ENCODE data around the gene TMEM232. TPM values are rescaled to one million over a fixed set of nuclear protein-coding genes. Genes with fewer than 3 reads are reported as not detected.

Gene TMEM232
- total and polyA plus RNA-seq, 2 donors = 2.0 to 2.3 TPM

DNA sequence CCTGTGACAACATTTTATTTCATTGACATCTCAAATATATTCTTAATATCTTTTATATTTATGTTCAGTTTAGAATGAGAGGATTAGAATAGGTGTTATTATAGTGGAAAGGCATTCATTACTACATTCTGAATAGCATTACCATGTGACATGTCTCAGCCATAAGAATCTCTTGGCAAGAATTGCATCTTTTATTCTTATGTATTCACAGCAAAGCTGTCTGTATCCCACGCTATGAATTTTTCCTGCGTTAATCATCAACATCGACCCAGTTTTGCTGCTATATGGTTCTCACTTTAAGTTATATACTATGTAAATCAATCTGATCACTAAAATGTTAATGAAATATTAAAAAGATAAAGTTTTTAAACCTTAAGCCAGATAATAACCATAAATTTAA lies 248.6 kb downstream of the TMEM232 start:
- DNase-seq (ENCODE audit: low read depth in 6 of 9, low spot score in 9 of 9) = no peak
- no peaks in the 10 kb centered on the region for H3K36me3 ChIP-seq (ENCODE audit: control insufficient read depth in 2 of 2, insufficient read depth in 2 of 2, low read length in 1 of 2)
- 95% methylated on average over 3 of the region's 3 CpGs for WGBS
- no peak overlapping the region for H3K4me3 ChIP-seq (ENCODE audit: low read length in 2 of 2)
- peaks cover 0 to 2% of the 10 kb centered on the region in 2 donors for H3K9me3 ChIP-seq (ENCODE audit: control insufficient read depth in 2 of 2, insufficient read depth in 1 of 2, low read length in 1 of 2)
- H3K27ac ChIP-seq (ENCODE audit: low read depth in 1 of 2, low read length in 1 of 2) = no peak overlapping the region
- no peaks in the 10 kb centered on the region for H3K4me1 ChIP-seq (ENCODE audit: control insufficient read depth in 2 of 2, insufficient read depth in 2 of 2, low read length in 2 of 2)
- H3K27me3 ChIP-seq (ENCODE audit: control insufficient read depth in 2 of 2, insufficient read depth in 1 of 2, low read length in 1 of 2) = no peaks in the 10 kb centered on the region

DNA sequence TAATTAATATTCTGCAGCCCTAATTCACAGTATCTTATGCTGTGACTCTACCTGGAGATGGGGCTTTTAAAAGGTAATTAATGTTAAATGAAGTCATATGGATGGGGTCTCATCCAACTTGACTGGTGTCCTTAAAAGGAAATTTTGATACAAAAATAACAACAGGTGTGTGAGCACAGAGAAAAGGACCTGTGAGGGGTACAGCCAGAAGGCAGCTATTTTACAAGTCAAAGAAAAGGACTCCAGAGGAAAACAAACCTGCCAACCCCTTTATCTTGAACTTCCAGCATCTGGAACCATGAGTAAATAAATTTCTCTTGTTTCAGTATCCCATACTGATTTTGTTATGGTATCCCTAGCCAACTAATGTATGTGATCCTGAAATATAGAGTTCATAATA lies 250.3 kb downstream of the TMEM232 start:
- Histone ChIP-seq H3K9me3 (ENCODE audit: control insufficient read depth in 2 of 2, insufficient read depth in 1 of 2, low read length in 1 of 2) (no peaks in the 10 kb centered on the region), H3K27me3 (ENCODE audit: control insufficient read depth in 2 of 2, insufficient read depth in 1 of 2, low read length in 1 of 2) (no peaks in the 10 kb centered on the region), H3K4me1 (ENCODE audit: control insufficient read depth in 2 of 2, insufficient read depth in 2 of 2, low read length in 2 of 2) (no peaks in the 10 kb centered on the region), H3K36me3 (ENCODE audit: control insufficient read depth in 2 of 2, insufficient read depth in 2 of 2, low read length in 1 of 2) (no peaks in the 10 kb centered on the region), H3K4me3 (ENCODE audit: low read length in 2 of 2) (no peak overlapping the region), H3K27ac (ENCODE audit: low read depth in 1 of 2, low read length in 1 of 2) (no peak overlapping the region)
- no peak for DNase-seq (ENCODE audit: low read depth in 6 of 9, low spot score in 9 of 9)

DNA sequence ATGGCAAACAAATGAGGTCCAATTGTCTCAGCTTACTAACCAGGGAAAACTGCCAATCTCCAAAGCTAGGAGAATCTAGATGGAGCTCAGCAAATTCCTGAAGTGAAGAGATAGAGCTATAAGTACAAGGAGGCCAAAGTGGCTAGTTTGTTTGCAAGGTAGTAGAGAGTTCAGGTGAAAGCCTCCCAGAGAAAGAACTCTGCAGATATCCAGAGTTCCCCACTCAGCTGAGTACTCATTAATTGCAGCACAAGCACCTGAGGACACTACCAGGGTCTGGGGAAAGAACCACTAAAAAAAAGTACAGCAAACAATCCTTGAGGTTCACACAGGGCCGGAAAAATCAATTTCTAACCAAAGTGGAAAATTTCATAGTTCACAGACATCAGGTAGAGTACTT lies 250.9 kb downstream of the TMEM232 start:
- Histone ChIP-seq H3K4me3 (ENCODE audit: low read length in 2 of 2) (no peak overlapping the region), H3K36me3 (ENCODE audit: control insufficient read depth in 2 of 2, insufficient read depth in 2 of 2, low read length in 1 of 2) (no peaks in the 10 kb centered on the region), H3K9me3 (ENCODE audit: control insufficient read depth in 2 of 2, insufficient read depth in 1 of 2, low read length in 1 of 2) (no peaks in the 10 kb centered on the region), H3K27me3 (ENCODE audit: control insufficient read depth in 2 of 2, insufficient read depth in 1 of 2, low read length in 1 of 2) (no peaks in the 10 kb centered on the region), H3K4me1 (ENCODE audit: control insufficient read depth in 2 of 2, insufficient read depth in 2 of 2, low read length in 2 of 2) (no peaks in the 10 kb centered on the region), H3K27ac (ENCODE audit: low read depth in 1 of 2, low read length in 1 of 2) (no peak overlapping the region)
- 93% methylated on average over 1 of the region's 1 CpG for WGBS
- DNase-seq (ENCODE audit: low read depth in 6 of 9, low spot score in 9 of 9) = no peak

DNA sequence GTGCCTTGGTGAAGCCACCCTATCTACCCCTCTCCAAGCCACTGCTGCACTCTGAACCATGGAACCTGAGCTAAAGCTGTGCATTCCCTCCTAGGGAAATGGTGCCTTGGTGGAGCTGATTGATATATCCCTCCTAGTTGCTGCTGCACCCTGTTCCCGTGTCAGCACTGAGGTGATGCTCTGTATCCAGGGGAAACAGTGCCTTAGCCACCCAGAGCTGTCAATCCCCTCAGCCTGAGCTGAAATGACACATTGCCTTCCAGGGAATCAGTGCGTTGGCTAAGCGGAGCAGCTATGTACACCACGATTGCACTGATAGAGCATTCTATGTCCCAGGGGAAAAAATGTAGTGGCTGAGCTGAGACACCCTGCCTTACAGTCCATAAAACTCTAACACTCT lies 257.0 kb downstream of the TMEM232 start:
- no peaks in the 10 kb centered on the region for H3K9me3 ChIP-seq (ENCODE audit: control insufficient read depth in 2 of 2, insufficient read depth in 1 of 2, low read length in 1 of 2)
- H3K4me3 ChIP-seq (ENCODE audit: low read length in 2 of 2) = no peak overlapping the region
- 97% methylated on average over 4 of the region's 4 CpGs for WGBS
- H3K36me3 ChIP-seq (ENCODE audit: control insufficient read depth in 2 of 2, insufficient read depth in 2 of 2, low read length in 1 of 2) = no peaks in the 10 kb centered on the region
- DNase-seq (ENCODE audit: low read depth in 6 of 9, low spot score in 9 of 9) = no peak
- no peaks in the 10 kb centered on the region for H3K4me1 ChIP-seq (ENCODE audit: control insufficient read depth in 2 of 2, insufficient read depth in 2 of 2, low read length in 2 of 2)
- no peaks in the 10 kb centered on the region for H3K27me3 ChIP-seq (ENCODE audit: control insufficient read depth in 2 of 2, insufficient read depth in 1 of 2, low read length in 1 of 2)
- H3K27ac ChIP-seq (ENCODE audit: low read depth in 1 of 2, low read length in 1 of 2) = no peak overlapping the region

DNA sequence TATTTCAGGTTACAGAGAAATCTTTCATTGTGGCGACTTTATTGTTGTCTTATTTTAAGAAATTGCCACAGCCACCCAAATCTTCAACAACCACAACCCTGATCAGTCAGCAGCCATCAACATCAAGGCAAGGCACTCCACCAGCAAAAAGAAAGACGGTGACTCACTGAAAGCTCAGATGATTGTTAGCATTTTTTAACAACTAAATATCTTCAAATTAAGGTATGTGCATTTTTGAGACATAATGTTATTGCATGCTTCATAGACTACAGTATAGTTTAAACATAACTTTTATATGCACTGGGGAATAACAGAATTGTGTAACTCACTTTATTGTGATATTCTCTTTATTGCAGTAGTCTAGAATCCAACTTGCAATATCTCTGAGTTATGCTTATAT lies 263.4 kb downstream of the TMEM232 start:
- H3K4me1 ChIP-seq (ENCODE audit: control insufficient read depth in 2 of 2, insufficient read depth in 2 of 2, low read length in 2 of 2) = no peaks in the 10 kb centered on the region
- no peaks in the 10 kb centered on the region for H3K36me3 ChIP-seq (ENCODE audit: control insufficient read depth in 2 of 2, insufficient read depth in 2 of 2, low read length in 1 of 2)
- DNase-seq (ENCODE audit: low read depth in 6 of 9, low spot score in 9 of 9) = no peak
- no peak overlapping the region for H3K4me3 ChIP-seq (ENCODE audit: low read length in 2 of 2)
- no peaks in the 10 kb centered on the region for H3K9me3 ChIP-seq (ENCODE audit: control insufficient read depth in 2 of 2, insufficient read depth in 1 of 2, low read length in 1 of 2)
- 93% methylated on average over 2 of the region's 2 CpGs for WGBS
- no peaks in the 10 kb centered on the region for H3K27me3 ChIP-seq (ENCODE audit: control insufficient read depth in 2 of 2, insufficient read depth in 1 of 2, low read length in 1 of 2)
- no peak overlapping the region for H3K27ac ChIP-seq (ENCODE audit: low read depth in 1 of 2, low read length in 1 of 2)

DNA sequence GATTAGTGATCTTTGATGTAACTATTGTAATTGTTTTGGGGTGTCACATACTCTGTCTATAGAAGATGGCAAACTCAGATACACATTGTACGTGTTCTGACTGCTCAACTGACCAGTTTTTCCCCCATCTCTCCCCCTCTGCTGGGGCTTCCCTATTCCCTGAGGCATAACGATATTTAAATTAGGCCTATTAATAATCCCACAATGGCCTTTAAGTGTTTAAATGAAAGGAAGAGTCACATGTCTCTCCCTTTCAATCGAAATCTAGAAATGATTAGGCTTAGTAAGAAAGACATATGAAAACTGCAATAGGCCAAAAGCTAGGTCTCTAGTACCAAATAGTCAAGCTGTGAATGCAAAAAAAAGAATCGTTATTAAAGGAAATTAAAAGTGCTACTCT lies 265.6 kb downstream of the TMEM232 start:
- whole genome bisulfite sequencing = 93% methylated on average over 4 of the region's 4 CpGs
- H3K36me3 ChIP-seq (ENCODE audit: control insufficient read depth in 2 of 2, insufficient read depth in 2 of 2, low read length in 1 of 2) = no peaks in the 10 kb centered on the region

DNA sequence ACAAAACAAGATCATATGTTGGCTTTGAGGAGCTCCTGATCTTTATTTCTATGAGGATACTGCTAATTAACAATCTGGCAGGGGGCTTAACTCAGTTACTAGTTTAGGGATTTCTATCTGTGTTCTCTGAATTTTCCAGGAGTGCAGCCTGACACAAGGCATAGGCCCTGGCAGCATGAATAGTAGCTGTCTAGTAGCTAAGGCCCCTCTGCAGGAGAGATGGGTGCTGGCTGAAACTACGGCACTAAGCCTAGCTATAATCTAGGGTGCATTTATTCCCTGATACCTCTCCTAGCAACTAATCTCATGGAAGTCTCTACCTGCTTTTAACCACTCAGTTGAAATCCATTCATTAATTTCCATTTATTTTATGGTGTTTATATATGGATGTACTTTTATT lies 268.2 kb downstream of the TMEM232 start:
- Histone ChIP-seq H3K27ac (ENCODE audit: low read depth in 1 of 2, low read length in 1 of 2) (no peak overlapping the region), H3K4me1 (ENCODE audit: control insufficient read depth in 2 of 2, insufficient read depth in 2 of 2, low read length in 2 of 2) (no peaks in the 10 kb centered on the region), H3K4me3 (ENCODE audit: low read length in 2 of 2) (no peak overlapping the region), H3K27me3 (ENCODE audit: control insufficient read depth in 2 of 2, insufficient read depth in 1 of 2, low read length in 1 of 2) (no peaks in the 10 kb centered on the region), H3K9me3 (ENCODE audit: control insufficient read depth in 2 of 2, insufficient read depth in 1 of 2, low read length in 1 of 2) (no peaks in the 10 kb centered on the region), H3K36me3 (ENCODE audit: control insufficient read depth in 2 of 2, insufficient read depth in 2 of 2, low read length in 1 of 2) (no peaks in the 10 kb centered on the region)
- DNase-seq (ENCODE audit: low read depth in 6 of 9, low spot score in 9 of 9) = no peak
- WGBS = 97% methylated on average over 1 of the region's 1 CpG

More for the DNA sequence above, 265.6 kb downstream of the TMEM232 start:
- Histone ChIP-seq H3K4me1 (ENCODE audit: control insufficient read depth in 2 of 2, insufficient read depth in 2 of 2, low read length in 2 of 2) (no peaks in the 10 kb centered on the region), H3K9me3 (ENCODE audit: control insufficient read depth in 2 of 2, insufficient read depth in 1 of 2, low read length in 1 of 2) (no peaks in the 10 kb centered on the region), H3K4me3 (ENCODE audit: low read length in 2 of 2) (no peak overlapping the region), H3K27ac (ENCODE audit: low read depth in 1 of 2, low read length in 1 of 2) (no peak overlapping the region), H3K27me3 (ENCODE audit: control insufficient read depth in 2 of 2, insufficient read depth in 1 of 2, low read length in 1 of 2) (no peaks in the 10 kb centered on the region)
- DNase-seq (ENCODE audit: low read depth in 6 of 9, low spot score in 9 of 9) = no peak

DNA sequence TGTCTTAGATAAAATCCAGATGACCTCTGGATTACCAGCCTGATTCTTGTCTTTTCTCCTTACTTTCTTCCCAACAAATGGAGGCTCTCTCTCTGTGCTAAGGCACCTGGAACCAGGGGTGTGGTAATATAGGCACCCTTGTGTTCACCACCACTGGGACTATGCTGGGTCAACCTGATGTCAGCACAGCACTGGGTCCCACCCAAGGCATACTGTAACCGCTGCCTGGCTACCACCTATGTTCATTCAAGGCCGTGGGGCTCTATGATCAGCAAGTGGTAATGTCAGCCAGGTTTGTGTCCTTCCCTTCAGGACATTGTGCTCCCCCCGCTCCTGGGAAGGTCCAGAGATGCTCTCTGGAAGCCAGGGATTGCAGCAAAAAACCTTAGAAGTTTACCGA lies 283.6 kb downstream of the TMEM232 start:
- H3K36me3 ChIP-seq (ENCODE audit: control insufficient read depth in 2 of 2, insufficient read depth in 2 of 2, low read length in 1 of 2) = no peaks in the 10 kb centered on the region
- no peaks in the 10 kb centered on the region for H3K27me3 ChIP-seq (ENCODE audit: control insufficient read depth in 2 of 2, insufficient read depth in 1 of 2, low read length in 1 of 2)
- H3K9me3 ChIP-seq (ENCODE audit: control insufficient read depth in 2 of 2, insufficient read depth in 1 of 2, low read length in 1 of 2) = no peaks in the 10 kb centered on the region
- no peak overlapping the region for H3K27ac ChIP-seq (ENCODE audit: low read depth in 1 of 2, low read length in 1 of 2)
- DNase-seq (ENCODE audit: low read depth in 6 of 9, low spot score in 9 of 9) = no peak
- no peaks in the 10 kb centered on the region for H3K4me1 ChIP-seq (ENCODE audit: control insufficient read depth in 2 of 2, insufficient read depth in 2 of 2, low read length in 2 of 2)
- no peak overlapping the region for H3K4me3 ChIP-seq (ENCODE audit: low read length in 2 of 2)
- 93% methylated on average over 4 of the region's 4 CpGs for WGBS

DNA sequence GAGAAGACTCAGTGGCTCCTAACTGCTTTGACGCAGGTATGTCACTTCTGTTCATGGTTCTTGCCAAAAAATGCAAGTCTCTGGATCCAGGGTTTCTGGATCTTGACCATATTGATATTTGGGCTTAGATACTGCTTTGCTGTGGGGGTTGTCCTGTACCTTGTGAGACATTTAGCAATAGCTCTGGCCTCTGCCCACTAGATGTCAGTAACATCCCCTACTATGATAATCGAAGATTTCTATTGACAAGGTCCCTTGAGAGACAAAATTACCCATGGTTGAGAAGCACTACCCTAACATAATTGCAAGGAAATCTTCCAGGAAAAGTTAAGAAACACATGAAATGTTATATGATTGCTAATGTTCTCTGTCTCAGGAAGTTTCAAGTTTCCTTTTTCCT lies 285.4 kb downstream of the TMEM232 start:
- Histone ChIP-seq H3K9me3 (ENCODE audit: control insufficient read depth in 2 of 2, insufficient read depth in 1 of 2, low read length in 1 of 2) (no peaks in the 10 kb centered on the region), H3K4me3 (ENCODE audit: low read length in 2 of 2) (no peak overlapping the region), H3K27me3 (ENCODE audit: control insufficient read depth in 2 of 2, insufficient read depth in 1 of 2, low read length in 1 of 2) (no peaks in the 10 kb centered on the region), H3K27ac (ENCODE audit: low read depth in 1 of 2, low read length in 1 of 2) (no peak overlapping the region), H3K36me3 (ENCODE audit: control insufficient read depth in 2 of 2, insufficient read depth in 2 of 2, low read length in 1 of 2) (no peaks in the 10 kb centered on the region), H3K4me1 (ENCODE audit: control insufficient read depth in 2 of 2, insufficient read depth in 2 of 2, low read length in 2 of 2) (no peaks in the 10 kb centered on the region)
- 43% methylated on average over 2 of the region's 2 CpGs for WGBS
- DNase-seq (ENCODE audit: low read depth in 6 of 9, low spot score in 9 of 9) = peak in 2 of 9 donors; percentile 8 to 23

DNA sequence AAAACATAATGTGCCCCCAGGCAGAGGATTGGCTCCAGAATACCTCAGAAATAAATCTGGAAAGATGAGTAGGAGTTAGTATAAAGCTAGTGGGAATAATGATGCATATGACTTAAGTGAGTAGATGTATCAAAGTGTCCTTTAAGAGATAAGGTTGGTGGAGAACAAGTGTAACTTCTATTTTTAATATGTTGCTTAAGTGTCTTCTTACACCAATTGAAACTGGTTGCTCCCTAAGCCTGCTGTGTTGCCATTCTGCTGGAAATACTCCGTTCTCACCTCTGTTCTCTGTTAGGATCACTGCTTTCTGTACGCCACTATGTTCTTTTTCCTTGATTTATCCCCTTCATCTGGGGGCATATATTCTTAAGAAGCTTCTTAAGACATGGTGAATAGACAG lies 286.4 kb downstream of the TMEM232 start:
- no peak overlapping the region for H3K27ac ChIP-seq (ENCODE audit: low read depth in 1 of 2, low read length in 1 of 2)
- H3K27me3 ChIP-seq (ENCODE audit: control insufficient read depth in 2 of 2, insufficient read depth in 1 of 2, low read length in 1 of 2) = no peaks in the 10 kb centered on the region
- no peak overlapping the region for H3K4me3 ChIP-seq (ENCODE audit: low read length in 2 of 2)
- DNase-seq (ENCODE audit: low read depth in 6 of 9, low spot score in 9 of 9) = no peak
- no peaks in the 10 kb centered on the region for H3K36me3 ChIP-seq (ENCODE audit: control insufficient read depth in 2 of 2, insufficient read depth in 2 of 2, low read length in 1 of 2)
- H3K9me3 ChIP-seq (ENCODE audit: control insufficient read depth in 2 of 2, insufficient read depth in 1 of 2, low read length in 1 of 2) = no peaks in the 10 kb centered on the region
- 96% methylated on average over 2 of the region's 2 CpGs for WGBS
- no peaks in the 10 kb centered on the region for H3K4me1 ChIP-seq (ENCODE audit: control insufficient read depth in 2 of 2, insufficient read depth in 2 of 2, low read length in 2 of 2)

Data from thymus (tissue), 11 donors.